ENCODE data around the gene PMVK.
A peak's percentile ranks its signal among the peaks of the same experiment; 100 is the strongest.

Gene PMVK

GRCh38 chr1:154943649-154944400 lies 7.3 kb upstream of the PMVK start:
- TF ChIP-seq ZBTB7A (IDR thresholded peaks at IDR 0.05; ENCODE audit: low read depth) (no peak), RAD21 (IDR thresholded peaks at IDR 0.05; ENCODE audit: low read depth) (peak; percentile 86), CEBPB (IDR thresholded peaks at IDR 0.05) (no peak)

- no peak for TF ChIP-seq CEBPB (IDR thresholded peaks at IDR 0.05)
- TF ChIP-seq EGR1 (IDR thresholded peaks at IDR 0.05) = no peak
- no peak for TF ChIP-seq FOXM1 (IDR thresholded peaks at IDR 0.05; ENCODE audit: borderline replicate concordance, low read depth)
- no peak for TF ChIP-seq ZBTB7A (IDR thresholded peaks at IDR 0.05; ENCODE audit: low read depth)
Observed at GRCh38 chr1:154941333-154942013, 5.0 kb upstream of the PMVK start.

GRCh38 chr1:154940651-154941194 lies 4.2 kb upstream of the PMVK start:
- TF ChIP-seq EP300 (IDR thresholded peaks at IDR 0.05; ENCODE audit: borderline replicate concordance) (no peak), EGR1 (IDR thresholded peaks at IDR 0.05) (no peak), ZBTB7A (IDR thresholded peaks at IDR 0.05; ENCODE audit: low read depth) (no peak), NFIC (IDR thresholded peaks at IDR 0.05) (no peak), TEAD4 (IDR thresholded peaks at IDR 0.05) (no peak), REST (IDR thresholded peaks at IDR 0.05; ENCODE audit: low read depth) (no peak), TCF12 (IDR thresholded peaks at IDR 0.05; ENCODE audit: low read depth) (no peak), FOXM1 (IDR thresholded peaks at IDR 0.05; ENCODE audit: borderline replicate concordance, low read depth) (no peak), CEBPB (IDR thresholded peaks at IDR 0.05) (no peak), CREB1 (IDR thresholded peaks at IDR 0.05; ENCODE audit: low read depth) (no peak), USF1 (IDR thresholded peaks at IDR 0.05) (no peak), RAD21 (IDR thresholded peaks at IDR 0.05; ENCODE audit: low read depth) (no peak), TAF1 (IDR thresholded peaks at IDR 0.05; ENCODE audit: low read depth) (no peak), YY1 (IDR thresholded peaks at IDR 0.05; ENCODE audit: low read depth) (no peak), MAX (IDR thresholded peaks at IDR 0.05) (no peak)

- no peak for TF ChIP-seq NFIC (IDR thresholded peaks at IDR 0.05)
- no peak for TF ChIP-seq RAD21 (IDR thresholded peaks at IDR 0.05; ENCODE audit: low read depth)
- no peak for TF ChIP-seq CEBPB (IDR thresholded peaks at IDR 0.05)
Observed at GRCh38 chr1:154940213-154940560, 3.7 kb upstream of the PMVK start.

- no peak for TF ChIP-seq TAF1 (IDR thresholded peaks at IDR 0.05; ENCODE audit: low read depth)
- TF ChIP-seq YY1 (IDR thresholded peaks at IDR 0.05; ENCODE audit: low read depth) = no peak
- no peak for TF ChIP-seq ZBTB7A (IDR thresholded peaks at IDR 0.05; ENCODE audit: low read depth)
- TF ChIP-seq RAD21 (IDR thresholded peaks at IDR 0.05; ENCODE audit: low read depth) = no peak
- no peak for TF ChIP-seq USF1 (IDR thresholded peaks at IDR 0.05)
- TF ChIP-seq TEAD4 (IDR thresholded peaks at IDR 0.05) = no peak
- TF ChIP-seq REST (IDR thresholded peaks at IDR 0.05; ENCODE audit: low read depth) = no peak
- TF ChIP-seq EGR1 (IDR thresholded peaks at IDR 0.05) = no peak
- TF ChIP-seq CREB1 (IDR thresholded peaks at IDR 0.05; ENCODE audit: low read depth) = no peak
- TF ChIP-seq TCF12 (IDR thresholded peaks at IDR 0.05; ENCODE audit: low read depth) = no peak
- TF ChIP-seq MAX (IDR thresholded peaks at IDR 0.05) = no peak
- no peak for TF ChIP-seq FOXM1 (IDR thresholded peaks at IDR 0.05; ENCODE audit: borderline replicate concordance, low read depth)
- no peak for TF ChIP-seq EP300 (IDR thresholded peaks at IDR 0.05; ENCODE audit: borderline replicate concordance)
Observed at GRCh38 chr1:154938604-154939399, 2.3 kb upstream of the PMVK start.

Data from Ishikawa (cell line).